ENCODE data around the gene ADAM30.

ADAM30 gene

GRCh38 chr1:119896303-119896702 is at the start of gene ADAM30:
Gene ADAM30, minus strand, starts transcription at chr1:119896515. Its CDS starts 179 bp downstream, at chr1:119896336.
- no peak for DNase-seq
- TF ChIP-seq GATA1 (IDR thresholded peaks at IDR 0.05; ENCODE audit: low read depth, low read length) (no peak), POLR2A (IDR thresholded peaks at IDR 0.05; ENCODE audit: low read length) (no peak)

- TF ChIP-seq POLR2A (IDR thresholded peaks at IDR 0.05; ENCODE audit: low read length) (no peak), GATA1 (IDR thresholded peaks at IDR 0.05; ENCODE audit: low read depth, low read length) (no peak)
- DNase-seq = no peak
Measured at GRCh38 chr1:119943216-119943615, 46.9 kb upstream of the ADAM30 start.

GRCh38 chr1:119941392-119941791 is 45.1 kb upstream of the ADAM30 start:
- DNase-seq = no peak
- TF ChIP-seq GATA1 (IDR thresholded peaks at IDR 0.05; ENCODE audit: low read depth, low read length) (no peak), POLR2A (IDR thresholded peaks at IDR 0.05; ENCODE audit: low read length) (no peak)

- TF ChIP-seq GATA1 (IDR thresholded peaks at IDR 0.05; ENCODE audit: low read depth, low read length) (no peak), POLR2A (IDR thresholded peaks at IDR 0.05; ENCODE audit: low read length) (no peak)
- DNase-seq = no peak
Measured at GRCh38 chr1:119940697-119941096, 44.4 kb upstream of the ADAM30 start.

- no peak for DNase-seq
- TF ChIP-seq POLR2A (IDR thresholded peaks at IDR 0.05; ENCODE audit: low read length) (no peak), GATA1 (IDR thresholded peaks at IDR 0.05; ENCODE audit: low read depth, low read length) (no peak)
Measured at GRCh38 chr1:119937198-119937597, 40.9 kb upstream of the ADAM30 start.

GRCh38 chr1:119935915-119936314 is 39.6 kb upstream of the ADAM30 start:
- DNase-seq = no peak
- TF ChIP-seq GATA1 (IDR thresholded peaks at IDR 0.05; ENCODE audit: low read depth, low read length) = no peak
- TF ChIP-seq POLR2A (IDR thresholded peaks at IDR 0.05; ENCODE audit: low read length) = no peak

- no peak for DNase-seq
Measured at GRCh38 chr1:119935373-119935772, 39.1 kb upstream of the ADAM30 start.

GRCh38 chr1:119933397-119933796 is 37.1 kb upstream of the ADAM30 start:
- no peak for TF ChIP-seq POLR2A (IDR thresholded peaks at IDR 0.05; ENCODE audit: low read length)
- no peak for TF ChIP-seq GATA1 (IDR thresholded peaks at IDR 0.05; ENCODE audit: low read depth, low read length)
- DNase-seq = no peak

More at GRCh38 chr1:119935373-119935772, 39.1 kb upstream of the ADAM30 start:
- TF ChIP-seq POLR2A (IDR thresholded peaks at IDR 0.05; ENCODE audit: low read length) (no peak), GATA1 (IDR thresholded peaks at IDR 0.05; ENCODE audit: low read depth, low read length) (no peak)

GRCh38 chr1:119929643-119930315 is 33.5 kb upstream of the ADAM30 start:
- TF ChIP-seq GATA1 (IDR thresholded peaks at IDR 0.05; ENCODE audit: low read depth, low read length) (no peak), POLR2A (IDR thresholded peaks at IDR 0.05; ENCODE audit: low read length) (no peak)
- no peak for DNase-seq

GRCh38 chr1:119926553-119926952 is 30.2 kb upstream of the ADAM30 start:
- DNase-seq = no peak
- no peak for TF ChIP-seq POLR2A (IDR thresholded peaks at IDR 0.05; ENCODE audit: low read length)
- TF ChIP-seq GATA1 (IDR thresholded peaks at IDR 0.05; ENCODE audit: low read depth, low read length) = no peak

GRCh38 chr1:119924948-119925898 is 28.9 kb upstream of the ADAM30 start:
- TF ChIP-seq GATA1 (IDR thresholded peaks at IDR 0.05; ENCODE audit: low read depth, low read length) (no peak), POLR2A (IDR thresholded peaks at IDR 0.05; ENCODE audit: low read length) (no peak)
- no peak for DNase-seq

GRCh38 chr1:119920104-119920968 is 24.0 kb upstream of the ADAM30 start:
- TF ChIP-seq GATA1 (IDR thresholded peaks at IDR 0.05; ENCODE audit: low read depth, low read length) (no peak), POLR2A (IDR thresholded peaks at IDR 0.05; ENCODE audit: low read length) (no peak)
- peak in 1 of 2 experiments; percentile 40 for DNase-seq

GRCh38 chr1:119919241-119919640 is 22.9 kb upstream of the ADAM30 start:
- TF ChIP-seq POLR2A (IDR thresholded peaks at IDR 0.05; ENCODE audit: low read length) (no peak), GATA1 (IDR thresholded peaks at IDR 0.05; ENCODE audit: low read depth, low read length) (no peak)

More at GRCh38 chr1:119919241-119919640, 22.9 kb upstream of the ADAM30 start:
- DNase-seq = no peak

All from erythroblast (primary cell).